ENCODE data around the gene POMC. TPM values are rescaled to one million over a fixed set of nuclear protein-coding genes. Genes with fewer than 3 reads are reported as not detected.
A peak's percentile ranks its signal among the peaks of the same experiment; 100 is the strongest.

The POMC gene
- total RNA-seq, 2 donors from 2014 or later: 3.4 to 5.2 TPM

DNA sequence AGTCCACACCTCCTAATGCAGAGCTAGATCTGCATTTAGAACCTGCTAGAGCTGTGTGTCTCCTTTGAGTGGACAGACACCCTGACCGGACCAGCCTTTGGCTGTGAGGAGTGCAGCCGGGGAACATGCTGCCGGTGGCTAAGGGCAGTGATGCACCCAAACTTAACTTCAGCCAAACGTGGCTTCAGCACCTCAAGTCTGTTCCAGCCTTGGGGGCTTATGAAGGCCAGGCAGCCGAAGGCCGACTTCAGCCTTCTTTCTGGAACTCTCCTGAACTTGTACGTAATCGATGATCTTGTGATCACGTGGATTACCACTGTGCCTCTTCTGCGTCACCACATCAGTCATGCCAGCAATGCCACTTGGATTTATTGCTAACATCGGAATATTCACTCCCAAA is 49.1 kb downstream of the POMC start:
- H3K27me3 Mint-ChIP-seq: peaks cover 7 to 13% of the 10 kb centered on the region in 2 donors
- no peaks in the 10 kb centered on the region for H3K9me3 Mint-ChIP-seq
- no peak for ATAC-seq
- no peaks in the 10 kb centered on the region for H3K36me3 Mint-ChIP-seq
- no peak for DNase-seq (ENCODE audit: low spot score)
- H3K4me3 Mint-ChIP-seq: no peak overlapping the region
- no peak overlapping the region for H3K27ac Mint-ChIP-seq
- peaks cover 0 to 4% of the 10 kb centered on the region in 2 donors for H3K4me1 Mint-ChIP-seq (ENCODE audit: low read depth in 2 of 2)

DNA sequence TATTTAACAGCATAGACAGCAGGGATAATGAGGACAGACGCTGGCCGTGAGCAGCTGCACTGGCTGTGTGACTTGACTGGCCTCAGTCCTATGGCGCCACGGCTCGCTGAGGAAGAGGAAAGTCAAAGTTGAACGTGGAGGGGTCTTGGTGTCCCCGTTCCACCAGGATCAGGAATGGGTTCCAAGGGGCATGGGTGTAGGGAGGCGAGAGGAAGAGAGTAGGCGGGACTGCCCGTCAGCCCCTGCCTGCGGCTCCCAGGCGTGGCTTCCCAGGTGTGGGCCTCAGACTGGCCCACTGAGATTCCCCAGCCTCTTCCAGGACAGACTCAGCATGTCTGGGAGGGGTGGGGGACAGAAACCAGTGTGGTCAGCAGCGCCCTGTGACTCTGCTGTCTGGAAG is 51.4 kb downstream of the POMC start:
- no peak overlapping the region for H3K27ac Mint-ChIP-seq
- H3K27me3 Mint-ChIP-seq: peaks cover 7 to 10% of the 10 kb centered on the region in 2 donors
- DNase-seq (ENCODE audit: low spot score): no peak
- no peaks in the 10 kb centered on the region for H3K9me3 Mint-ChIP-seq
- H3K4me1 Mint-ChIP-seq (ENCODE audit: low read depth in 2 of 2): no peaks in the 10 kb centered on the region
- ATAC-seq: no peak
- no peak overlapping the region for H3K4me3 Mint-ChIP-seq
- no peaks in the 10 kb centered on the region for H3K36me3 Mint-ChIP-seq

DNA sequence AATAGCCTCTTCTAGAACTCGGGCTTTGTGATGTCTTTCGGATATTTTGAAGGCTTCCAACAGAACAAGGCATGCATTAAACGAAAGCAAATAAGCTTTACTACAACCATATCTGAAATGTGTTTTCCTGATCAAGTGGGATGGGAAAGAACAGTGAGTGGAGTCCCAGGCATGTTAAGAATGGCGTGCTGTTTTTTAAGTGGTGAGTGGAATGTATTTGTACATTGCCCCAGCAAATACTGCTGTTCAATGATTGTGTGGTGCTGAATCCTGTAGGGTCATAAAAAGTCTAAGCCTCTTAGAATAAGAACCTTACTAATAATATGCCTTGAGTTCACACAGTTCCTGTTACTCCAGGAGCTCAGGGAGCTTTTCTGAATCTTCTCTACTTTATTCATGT is 52.5 kb downstream of the POMC start:
- Mint-ChIP-seq H3K27me3 (peaks cover 13 to 14% of the 10 kb centered on the region in 2 donors), H3K27ac (no peak overlapping the region), H3K9me3 (no peaks in the 10 kb centered on the region), H3K36me3 (no peaks in the 10 kb centered on the region), H3K4me1 (ENCODE audit: low read depth in 2 of 2) (no peaks in the 10 kb centered on the region), H3K4me3 (no peak overlapping the region)
- ATAC-seq: no peak
- DNase-seq (ENCODE audit: low spot score): no peak

DNA sequence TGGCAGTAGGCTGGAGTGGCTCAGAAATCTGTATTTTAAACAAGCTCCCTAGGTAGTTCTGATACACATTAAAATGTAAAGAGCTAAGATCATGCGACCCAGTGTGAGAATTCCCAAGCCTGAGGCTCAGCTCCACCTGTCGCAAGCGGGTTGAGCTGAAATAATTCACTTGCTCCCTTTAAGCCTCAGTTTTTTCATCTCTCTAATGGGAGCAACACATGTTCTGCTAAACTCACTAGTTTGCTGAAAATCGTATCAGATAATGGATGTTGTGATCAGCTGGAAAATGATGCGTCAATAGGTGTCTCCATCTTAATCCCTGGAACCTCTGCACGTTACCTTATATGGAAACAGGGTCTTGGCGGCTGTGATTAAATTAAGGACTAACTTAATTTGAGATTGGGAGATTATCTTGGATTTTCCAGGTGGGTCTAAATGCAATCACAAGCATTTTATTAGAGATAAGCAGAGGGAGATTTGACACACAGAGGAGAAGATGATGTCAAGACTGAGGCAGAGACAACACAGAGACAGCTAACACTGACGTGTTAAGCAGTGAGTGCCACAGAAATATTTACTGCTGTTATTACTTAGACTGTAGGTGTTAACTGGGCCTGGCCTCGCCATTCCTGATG is 53.0 kb downstream of the POMC start:
- DNase-seq (ENCODE audit: low spot score): no peak
- Mint-ChIP-seq H3K27me3 (peaks cover 18 to 19% of the 10 kb centered on the region in 2 donors), H3K4me1 (ENCODE audit: low read depth in 2 of 2) (no peaks in the 10 kb centered on the region), H3K4me3 (no peak overlapping the region), H3K36me3 (no peaks in the 10 kb centered on the region), H3K9me3 (no peaks in the 10 kb centered on the region), H3K27ac (no peak overlapping the region)
- ATAC-seq: no peak

DNA sequence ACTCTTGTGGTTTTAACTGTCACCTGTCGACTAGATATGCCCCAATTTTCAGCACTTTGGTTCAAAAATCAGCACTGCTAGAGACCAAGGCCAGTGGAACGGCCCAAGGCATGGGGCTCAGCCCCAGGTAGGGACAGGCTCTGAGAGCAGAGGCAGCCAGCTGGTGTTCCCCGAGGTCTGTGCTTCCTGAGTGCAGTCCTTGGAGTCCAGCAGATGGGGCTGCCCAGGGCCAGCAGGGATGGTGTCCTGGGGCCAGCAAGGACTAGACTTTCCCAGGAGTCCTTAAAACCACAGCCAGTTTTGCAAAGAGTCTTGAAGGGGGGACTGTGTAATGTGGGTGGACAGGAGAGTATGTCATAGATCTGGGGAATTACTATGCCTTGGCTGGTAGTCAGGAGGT is 56.3 kb downstream of the POMC start:
- Mint-ChIP-seq H3K9me3 (no peaks in the 10 kb centered on the region), H3K27me3 (peaks cover 15 to 23% of the 10 kb centered on the region in 2 donors), H3K4me3 (no peak overlapping the region), H3K27ac (no peak overlapping the region), H3K36me3 (no peaks in the 10 kb centered on the region), H3K4me1 (ENCODE audit: low read depth in 2 of 2) (no peaks in the 10 kb centered on the region)
- ATAC-seq: peak; percentile 28 to 50
- DNase-seq (ENCODE audit: low spot score): no peak

Other genes with a start within 250 kb of the POMC start
- gene ADCY3, start 248.3 kb downstream of the POMC start, total RNA-seq: 10 to 100 TPM; 23.3 to 71.9 TPM
- gene DNAJC27, start 196.6 kb downstream of the POMC start, total RNA-seq: 1 to 10 TPM; 4.9 to 7.4 TPM
- gene EFR3B, start 126.5 kb downstream of the POMC start, total RNA-seq: 1 to 10 TPM in 1 of 2 donors, under 1 TPM in 1; 0.98 to 3.2 TPM
- 10 to 100 TPM in 1 of 2 donors, 1 to 10 TPM in 1; 8.9 to 32.2 TPM for gene DNMT3A, start 173.3 kb upstream of the POMC start, total RNA-seq